ENCODE measurements around the gene HOXD13.
A peak's percentile ranks its signal among the peaks of the same experiment; 100 is the strongest.

The HOXD13 gene

DNA sequence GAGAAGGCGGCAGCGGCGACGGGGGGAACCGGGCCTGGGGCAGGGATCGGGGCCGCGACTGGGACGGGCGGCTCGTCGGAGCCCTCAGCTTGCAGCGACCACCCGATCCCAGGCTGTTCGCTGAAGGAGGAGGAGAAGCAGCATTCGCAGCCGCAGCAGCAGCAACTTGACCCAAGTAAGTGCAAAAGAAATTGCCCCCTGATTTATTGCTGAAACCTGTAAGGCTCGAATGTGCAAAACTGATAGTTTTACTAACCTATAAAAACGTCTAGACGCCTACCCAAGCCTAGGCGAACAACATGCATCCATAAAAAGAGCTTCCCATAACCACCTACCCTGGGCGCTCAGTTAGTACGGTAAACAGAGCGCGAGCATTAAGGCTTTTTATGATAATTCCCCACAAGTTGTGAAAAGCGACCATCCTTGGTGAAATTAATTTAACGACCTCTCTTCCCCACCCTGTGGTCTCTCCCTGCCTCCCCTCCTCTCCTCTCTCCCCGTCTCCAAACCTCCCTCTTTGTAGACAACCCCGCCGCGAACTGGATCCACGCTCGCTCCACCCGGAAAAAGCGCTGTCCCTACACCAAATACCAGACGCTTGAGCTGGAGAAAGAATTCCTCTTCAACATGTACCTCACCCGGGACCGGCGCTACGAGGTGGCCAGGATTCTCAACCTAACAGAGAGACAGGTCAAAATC lies 31.0 kb downstream of the HOXD13 start:
- H3K9me3 Mint-ChIP-seq: peaks cover 3% of the 10 kb centered on the region
- peaks cover 92% of the 10 kb centered on the region for H3K27me3 Mint-ChIP-seq
- no peak overlapping the region for H3K27ac Mint-ChIP-seq
- DNase-seq: no peak
- no peaks in the 10 kb centered on the region for H3K36me3 Mint-ChIP-seq (ENCODE audit: low read depth)
- H3K4me1 Mint-ChIP-seq (ENCODE audit: low read depth): peaks cover 20% of the 10 kb centered on the region
- H3K4me3 Mint-ChIP-seq: peak overlapping the region; percentile 16

DNA sequence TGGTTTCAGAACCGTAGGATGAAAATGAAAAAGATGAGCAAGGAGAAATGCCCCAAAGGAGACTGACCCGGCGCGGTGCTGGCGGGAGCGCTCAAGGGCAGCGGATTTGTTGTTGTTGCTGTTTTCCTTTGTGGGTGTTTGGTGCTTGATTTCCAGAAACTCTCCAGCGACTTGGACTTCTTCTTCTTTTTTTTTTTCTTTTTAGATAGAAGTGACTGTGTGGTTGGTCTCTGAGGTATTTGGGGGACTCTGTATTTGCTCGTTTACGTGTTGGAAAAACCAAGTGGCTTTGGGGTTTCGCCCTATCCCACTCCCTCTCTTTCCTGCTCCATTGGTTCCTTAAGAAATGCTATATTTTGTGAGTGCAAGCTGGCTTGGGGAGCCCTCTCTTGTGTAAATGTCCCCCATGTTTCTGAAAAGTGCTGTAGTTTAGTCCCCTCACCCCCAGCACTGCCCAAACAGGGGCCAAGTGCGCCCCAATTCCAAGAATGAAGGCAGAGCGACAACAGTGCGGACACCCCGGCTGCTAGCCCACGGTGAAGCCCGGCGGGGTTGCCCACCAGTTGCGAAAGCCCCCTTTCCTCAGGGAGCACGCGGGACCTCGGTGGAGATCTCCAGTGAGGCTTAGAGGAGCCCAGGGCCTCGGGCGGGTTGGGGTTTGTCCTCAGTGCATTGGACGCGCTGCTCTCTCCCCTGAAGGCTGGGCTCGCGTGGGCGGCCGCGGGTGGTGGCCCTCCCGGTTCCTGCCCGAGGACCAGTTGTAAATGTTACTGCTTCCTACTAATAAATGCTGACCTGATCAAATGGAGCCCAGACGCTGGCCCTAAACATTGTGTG lies 31.8 kb downstream of the HOXD13 start:
- H3K9me3 Mint-ChIP-seq: no peaks in the 10 kb centered on the region
- no peaks in the 10 kb centered on the region for H3K36me3 Mint-ChIP-seq (ENCODE audit: low read depth)
- peaks cover 22% of the 10 kb centered on the region for H3K4me1 Mint-ChIP-seq (ENCODE audit: low read depth)
- H3K4me3 Mint-ChIP-seq: peak overlapping the region; percentile 16
- DNase-seq: no peak
- H3K27ac Mint-ChIP-seq: peak overlapping the region; percentile 11
- H3K27me3 Mint-ChIP-seq: peaks cover 92% of the 10 kb centered on the region

DNA sequence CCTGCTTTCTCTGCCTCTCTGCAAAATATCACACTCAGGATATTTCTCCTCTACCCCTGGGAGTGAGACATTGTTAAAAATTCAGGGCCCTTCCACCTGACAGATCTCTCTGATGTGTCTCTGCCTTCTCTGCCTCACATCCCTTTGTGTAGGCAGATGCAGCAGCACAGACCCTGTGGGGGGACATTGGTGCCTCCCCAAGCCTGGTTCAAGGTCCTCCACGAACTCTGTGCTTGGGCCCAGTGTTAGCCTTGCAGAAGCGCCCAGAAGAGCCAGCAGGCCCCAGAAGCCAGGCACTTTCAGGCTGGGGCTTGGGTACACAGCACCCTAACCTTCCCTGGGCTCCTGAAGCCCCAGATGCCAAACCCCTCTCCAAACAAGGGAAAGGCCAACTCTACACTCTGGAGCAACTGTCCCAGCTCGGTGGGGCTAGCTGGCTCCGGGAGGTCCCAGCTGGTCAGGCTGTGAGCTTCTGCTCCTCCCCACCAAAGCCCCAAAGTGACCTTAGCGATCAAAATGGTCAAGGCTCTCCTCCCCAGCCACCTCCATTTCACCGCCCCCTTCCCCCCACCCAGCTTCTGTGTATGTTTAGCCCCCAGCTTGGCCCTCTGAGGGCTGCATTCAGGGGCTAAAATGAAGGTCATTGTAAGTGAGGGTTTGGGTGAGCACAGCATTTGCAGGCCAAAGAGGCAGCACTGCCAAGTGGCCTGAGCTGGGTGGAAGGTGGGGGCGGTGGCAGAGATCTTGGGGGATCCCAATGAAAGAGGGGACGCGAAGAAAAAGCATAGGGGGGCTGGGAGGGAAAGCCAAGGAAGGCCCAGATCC lies 32.6 kb downstream of the HOXD13 start:
- Mint-ChIP-seq H3K4me1 (ENCODE audit: low read depth) (peaks cover 22% of the 10 kb centered on the region), H3K36me3 (ENCODE audit: low read depth) (no peaks in the 10 kb centered on the region), H3K4me3 (no peak overlapping the region), H3K27me3 (peaks cover 87% of the 10 kb centered on the region), H3K27ac (peak overlapping the region; percentile 11), H3K9me3 (no peaks in the 10 kb centered on the region)
- no peak for DNase-seq

DNA sequence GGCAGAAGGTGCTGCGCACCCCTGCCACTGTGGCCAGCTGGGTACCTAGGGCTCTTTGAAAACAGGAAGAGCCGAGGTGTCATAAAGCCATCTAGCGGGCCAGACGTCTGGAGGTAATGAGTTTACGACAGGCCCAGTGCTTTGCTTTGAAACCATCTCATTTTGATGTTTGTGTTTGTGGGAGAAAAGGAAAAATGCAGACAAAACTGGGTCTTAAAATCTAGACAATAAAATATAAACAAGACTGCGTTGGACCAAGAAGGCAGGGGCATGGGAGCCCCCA lies 33.2 kb downstream of the HOXD13 start:
- Mint-ChIP-seq H3K9me3 (no peaks in the 10 kb centered on the region), H3K27ac (no peak overlapping the region), H3K27me3 (peaks cover 84% of the 10 kb centered on the region), H3K36me3 (ENCODE audit: low read depth) (no peaks in the 10 kb centered on the region), H3K4me1 (ENCODE audit: low read depth) (peaks cover 24% of the 10 kb centered on the region), H3K4me3 (no peak overlapping the region)
- no peak for DNase-seq

DNA sequence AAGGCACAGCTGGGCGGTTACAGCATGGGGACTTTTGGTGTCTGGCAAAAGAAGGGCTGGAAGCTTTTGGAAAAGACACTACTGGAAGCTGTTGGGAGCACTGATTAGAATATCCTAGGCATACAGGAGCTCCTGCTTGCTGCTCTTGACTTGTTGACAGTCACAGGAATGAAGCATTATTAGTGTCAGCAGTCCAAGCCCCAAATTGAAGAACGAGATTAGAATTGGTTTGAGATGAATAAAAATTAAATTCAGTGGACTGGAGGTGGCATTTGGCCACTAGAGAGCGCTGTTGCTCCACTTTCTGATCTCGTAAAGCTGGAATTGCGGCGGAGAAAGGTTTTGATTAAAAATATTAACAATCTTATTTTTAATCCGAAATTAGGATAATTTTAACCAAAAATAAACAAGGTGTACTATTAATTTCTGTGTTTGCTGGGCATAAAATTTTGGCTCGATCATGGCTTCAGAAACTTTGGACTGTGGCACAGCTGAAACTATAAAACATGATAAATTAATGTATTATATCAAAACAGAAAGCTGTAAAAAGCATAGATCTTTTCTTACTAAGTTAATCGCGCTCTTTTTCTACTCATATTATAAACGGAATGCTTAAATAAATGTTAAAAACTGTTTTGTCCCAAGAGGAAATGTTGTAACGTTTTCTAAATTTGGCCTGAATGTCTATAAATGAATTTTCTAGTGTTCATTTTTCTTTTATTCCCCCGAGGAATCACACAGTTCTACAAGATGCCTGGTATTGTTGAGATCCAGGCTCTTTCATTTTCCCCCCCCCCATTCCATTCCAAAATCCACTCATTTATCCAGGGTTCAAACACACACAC lies 34.6 kb downstream of the HOXD13 start:
- Mint-ChIP-seq H3K4me1 (ENCODE audit: low read depth) (peaks cover 34% of the 10 kb centered on the region), H3K36me3 (ENCODE audit: low read depth) (no peaks in the 10 kb centered on the region), H3K4me3 (no peak overlapping the region), H3K9me3 (no peaks in the 10 kb centered on the region), H3K27me3 (peaks cover 83% of the 10 kb centered on the region), H3K27ac (no peak overlapping the region)
- DNase-seq: peak; percentile 70

DNA sequence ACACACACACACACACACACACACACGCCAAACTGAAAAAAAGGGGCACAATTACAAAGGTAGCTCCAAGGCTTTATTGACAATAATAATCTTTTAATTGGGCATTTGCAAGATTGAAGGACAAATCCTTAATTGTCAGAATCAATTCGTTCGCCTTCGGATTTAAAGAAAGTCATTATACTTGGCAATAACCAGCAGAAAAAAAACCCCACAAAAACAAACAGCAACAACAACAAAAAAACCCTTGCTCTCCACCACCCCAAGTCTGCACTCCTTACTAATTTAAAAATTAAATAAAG lies 35.2 kb downstream of the HOXD13 start:
- Mint-ChIP-seq H3K36me3 (ENCODE audit: low read depth) (no peaks in the 10 kb centered on the region), H3K27ac (no peak overlapping the region), H3K27me3 (peaks cover 84% of the 10 kb centered on the region), H3K4me3 (peak overlapping the region; percentile 28), H3K4me1 (ENCODE audit: low read depth) (peaks cover 35% of the 10 kb centered on the region), H3K9me3 (no peaks in the 10 kb centered on the region)
- no peak for DNase-seq

DNA sequence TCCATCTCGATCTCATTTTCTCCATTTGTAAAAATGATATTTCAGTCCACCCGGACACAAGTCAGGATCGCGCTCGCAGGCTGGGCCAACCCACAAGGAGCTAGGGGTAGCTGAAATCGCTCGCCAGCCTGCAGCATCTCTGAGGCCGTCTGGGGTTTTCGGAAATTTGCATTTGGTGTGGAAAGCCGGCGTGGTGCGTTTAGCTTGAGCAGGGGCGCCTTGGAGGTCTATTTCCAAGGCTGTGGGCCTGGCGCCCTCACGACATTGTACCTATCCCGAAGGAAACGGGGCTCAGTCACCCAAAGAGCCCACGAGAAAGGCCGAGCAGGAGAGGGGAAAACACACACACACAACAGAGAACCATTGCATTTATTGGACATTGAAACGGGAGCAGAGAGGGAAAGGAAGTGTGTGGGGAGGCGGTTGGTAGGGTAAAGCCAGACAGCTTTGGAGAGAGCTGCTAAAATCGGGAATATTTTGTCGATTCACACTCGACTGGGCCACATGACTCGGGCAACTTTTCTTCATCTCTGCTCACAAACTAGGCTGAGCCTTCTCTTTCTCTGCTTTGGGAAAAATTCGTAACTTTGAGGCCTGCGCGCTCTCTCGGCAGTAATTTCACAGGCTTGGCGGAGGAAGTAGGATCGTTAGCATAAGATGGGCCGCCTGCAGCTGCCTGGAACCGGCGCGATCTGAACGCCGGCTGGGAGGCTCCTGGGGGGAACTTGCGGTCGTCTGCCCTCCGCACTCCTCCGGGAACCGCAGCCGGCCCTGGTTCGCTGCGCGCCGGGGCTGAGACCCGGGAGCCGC lies 35.9 kb downstream of the HOXD13 start:
- DNase-seq: peak; percentile 33
- peak overlapping the region; percentile 35 for H3K27ac Mint-ChIP-seq

DNA sequence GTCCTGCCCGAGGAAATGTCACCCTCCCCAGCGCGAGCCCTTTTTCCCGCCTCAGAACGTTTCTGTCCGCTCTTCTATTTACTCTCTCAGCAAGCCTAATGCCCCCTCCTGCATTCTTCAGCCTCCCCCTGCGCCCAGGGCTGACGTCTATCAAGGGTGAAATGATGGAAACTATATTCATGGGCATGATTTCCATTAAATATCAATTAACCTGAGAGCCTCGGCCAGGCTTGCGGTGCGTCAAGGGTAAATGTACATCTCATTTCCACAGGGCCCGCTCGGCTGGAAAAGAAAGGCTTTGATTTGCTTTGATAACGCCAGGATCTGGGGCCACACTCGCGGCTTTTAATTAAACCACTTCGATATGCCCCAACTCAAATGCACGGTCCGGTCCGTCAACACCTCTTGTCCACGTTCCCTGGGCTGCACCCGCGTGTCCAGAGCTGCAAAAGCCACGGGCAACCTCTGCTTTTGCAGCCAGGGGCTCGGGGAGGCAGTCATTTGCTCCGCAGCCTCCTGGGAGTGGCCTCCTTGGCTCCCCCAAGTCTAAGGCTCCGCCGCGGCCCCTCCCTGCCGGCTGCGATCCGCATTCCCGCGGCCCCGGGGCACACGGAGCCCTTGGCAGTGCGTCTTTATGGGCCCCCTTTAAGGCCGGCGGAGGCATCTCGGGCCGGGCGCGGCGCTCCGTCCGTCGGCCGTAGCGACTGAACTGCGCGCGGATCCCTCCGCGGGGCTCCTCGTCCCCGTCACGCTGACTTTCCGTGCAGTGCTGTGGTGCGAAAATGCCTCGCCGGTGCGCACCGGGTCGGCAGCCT lies 36.7 kb downstream of the HOXD13 start, which contains the start of gene HOXD8:
Gene HOXD8 (plus strand): TSS at position 724 of the 815 bp plus-strand sequence. CDS start 662 bp downstream, outside the sequence.
- peak within 1 kb of the TSS; percentile 62 for H3K4me3 Mint-ChIP-seq
- no peaks in the 10 kb centered on the region for H3K9me3 Mint-ChIP-seq
- no peaks in the 10 kb centered on the region for H3K36me3 Mint-ChIP-seq (ENCODE audit: low read depth)
- H3K4me1 Mint-ChIP-seq (ENCODE audit: low read depth): peaks cover 28% of the 10 kb centered on the region
- peak; percentile 54 for DNase-seq
- H3K27me3 Mint-ChIP-seq: peaks cover 88% of the 10 kb centered on the region
- H3K27ac Mint-ChIP-seq: peak within 1 kb of the TSS; percentile 2

More for the DNA sequence above, 35.9 kb downstream of the HOXD13 start:
- Mint-ChIP-seq H3K4me1 (ENCODE audit: low read depth) (peaks cover 35% of the 10 kb centered on the region), H3K9me3 (no peaks in the 10 kb centered on the region), H3K4me3 (peak overlapping the region; percentile 28), H3K27me3 (peaks cover 88% of the 10 kb centered on the region), H3K36me3 (ENCODE audit: low read depth) (no peaks in the 10 kb centered on the region)

DNA sequence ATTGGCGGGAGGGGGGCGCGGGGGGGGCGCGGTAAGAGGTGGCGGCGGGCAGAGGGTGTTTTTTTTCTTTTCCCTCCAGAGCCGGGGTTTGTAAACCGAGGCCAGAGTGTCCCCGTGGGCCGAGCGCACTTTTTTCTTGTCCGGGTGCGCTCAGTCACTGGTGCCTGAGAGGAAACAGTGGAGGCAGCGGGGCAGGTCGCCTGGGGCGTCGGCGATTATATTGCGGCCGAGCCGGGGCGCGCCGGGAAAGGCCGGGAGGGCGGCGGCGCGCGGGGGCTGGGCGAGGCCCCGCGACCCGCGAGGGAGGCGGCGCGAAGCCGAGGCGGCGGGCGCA lies 37.3 kb downstream of the HOXD13 start:
- Mint-ChIP-seq H3K4me3 (no peak overlapping the region), H3K4me1 (ENCODE audit: low read depth) (peaks cover 28% of the 10 kb centered on the region), H3K36me3 (ENCODE audit: low read depth) (no peaks in the 10 kb centered on the region), H3K27ac (no peak overlapping the region), H3K9me3 (no peaks in the 10 kb centered on the region), H3K27me3 (peaks cover 88% of the 10 kb centered on the region)
- DNase-seq: no peak

DNA sequence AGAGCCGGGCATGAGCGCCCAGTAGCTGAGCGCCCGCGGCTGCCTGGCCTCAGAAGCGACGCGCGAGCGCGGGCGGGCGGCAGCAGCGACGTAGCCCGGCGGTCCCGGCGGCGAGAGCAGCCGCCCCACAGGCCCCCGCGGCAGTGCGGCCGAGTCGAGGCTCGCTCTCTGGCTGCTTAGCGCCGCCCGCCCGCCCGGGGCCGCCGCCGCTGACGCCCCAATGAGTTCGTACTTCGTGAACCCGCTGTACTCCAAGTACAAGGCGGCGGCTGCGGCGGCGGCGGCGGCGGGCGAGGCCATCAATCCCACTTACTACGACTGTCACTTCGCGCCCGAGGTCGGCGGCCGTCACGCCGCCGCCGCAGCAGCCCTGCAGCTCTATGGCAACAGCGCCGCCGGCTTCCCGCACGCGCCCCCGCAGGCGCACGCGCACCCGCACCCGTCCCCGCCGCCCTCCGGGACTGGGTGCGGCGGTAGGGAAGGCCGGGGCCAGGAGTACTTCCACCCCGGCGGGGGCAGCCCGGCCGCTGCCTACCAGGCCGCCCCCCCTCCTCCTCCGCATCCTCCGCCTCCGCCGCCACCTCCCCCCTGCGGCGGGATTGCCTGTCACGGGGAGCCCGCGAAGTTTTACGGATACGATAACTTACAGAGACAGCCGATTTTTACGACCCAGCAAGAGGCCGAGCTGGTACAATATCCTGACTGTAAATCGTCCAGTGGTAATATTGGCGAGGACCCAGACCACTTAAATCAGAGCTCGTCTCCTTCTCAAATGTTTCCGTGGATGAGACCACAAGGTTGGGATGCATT lies 37.8 kb downstream of the HOXD13 start:
- peak overlapping the region; percentile 60 for H3K27ac Mint-ChIP-seq
- peak overlapping the region; percentile 62 for H3K4me3 Mint-ChIP-seq
- no peaks in the 10 kb centered on the region for H3K36me3 Mint-ChIP-seq (ENCODE audit: low read depth)
- H3K4me1 Mint-ChIP-seq (ENCODE audit: low read depth): peaks cover 28% of the 10 kb centered on the region
- H3K27me3 Mint-ChIP-seq: peaks cover 88% of the 10 kb centered on the region
- H3K9me3 Mint-ChIP-seq: no peaks in the 10 kb centered on the region
- DNase-seq: peak; percentile 52

DNA sequence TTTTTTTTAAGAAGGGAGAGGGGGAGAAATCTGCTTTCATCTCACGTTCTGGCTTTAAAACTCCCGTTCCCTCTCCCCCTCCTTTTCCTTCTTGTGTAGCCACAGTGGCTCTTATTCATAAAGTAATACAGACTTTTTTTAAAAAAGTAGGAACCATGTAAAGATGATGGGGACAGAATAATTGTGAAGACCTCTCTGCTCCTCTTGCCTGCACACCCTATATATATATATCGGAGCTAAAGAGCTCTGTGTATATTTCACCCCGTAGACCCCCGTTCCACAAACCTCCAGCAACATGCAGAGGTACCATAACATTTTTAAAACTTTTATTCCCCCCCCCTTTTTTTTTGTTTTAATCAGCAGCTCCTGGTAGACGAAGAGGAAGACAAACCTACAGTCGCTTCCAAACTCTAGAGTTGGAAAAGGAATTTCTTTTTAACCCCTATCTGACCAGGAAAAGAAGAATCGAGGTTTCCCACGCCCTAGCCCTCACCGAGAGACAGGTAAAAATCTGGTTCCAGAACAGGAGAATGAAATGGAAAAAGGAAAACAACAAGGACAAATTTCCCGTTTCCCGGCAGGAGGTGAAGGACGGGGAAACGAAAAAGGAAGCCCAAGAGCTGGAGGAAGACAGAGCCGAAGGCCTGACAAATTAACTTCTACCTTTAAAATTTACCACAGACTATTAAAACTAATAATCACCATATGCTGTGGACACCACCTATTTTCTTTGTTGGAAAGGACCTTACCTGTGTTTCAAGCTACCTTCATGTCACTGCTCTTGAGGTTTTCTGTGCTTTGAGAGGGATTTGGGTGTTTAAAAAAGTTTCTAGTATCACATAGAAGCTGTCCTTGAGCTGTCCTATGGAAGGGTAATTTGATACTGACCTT lies 38.7 kb downstream of the HOXD13 start:
- peak overlapping the region; percentile 62 for H3K4me3 Mint-ChIP-seq
- H3K27me3 Mint-ChIP-seq: peaks cover 88% of the 10 kb centered on the region
- peaks cover 35% of the 10 kb centered on the region for H3K4me1 Mint-ChIP-seq (ENCODE audit: low read depth)
- H3K36me3 Mint-ChIP-seq (ENCODE audit: low read depth): no peaks in the 10 kb centered on the region
- DNase-seq: no peak
- H3K27ac Mint-ChIP-seq: peak overlapping the region; percentile 60
- H3K9me3 Mint-ChIP-seq: no peaks in the 10 kb centered on the region

DNA sequence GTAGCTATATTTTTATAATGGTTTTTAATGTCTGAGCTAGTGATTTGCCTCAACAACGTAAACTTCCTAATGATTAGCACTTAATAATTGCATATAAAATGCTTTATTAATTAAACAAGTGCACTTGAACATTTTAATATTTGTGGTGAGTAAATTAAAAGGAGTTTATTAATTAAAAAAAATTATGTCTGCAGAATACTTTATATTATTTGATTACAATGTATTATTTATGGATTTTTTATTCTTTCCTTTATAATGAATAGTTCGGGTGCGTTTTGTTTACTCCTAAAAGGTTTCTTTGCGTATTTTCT lies 39.3 kb downstream of the HOXD13 start:
- peaks cover 87% of the 10 kb centered on the region for H3K27me3 Mint-ChIP-seq
- peak overlapping the region; percentile 53 for H3K4me3 Mint-ChIP-seq
- no peaks in the 10 kb centered on the region for H3K9me3 Mint-ChIP-seq
- no peaks in the 10 kb centered on the region for H3K36me3 Mint-ChIP-seq (ENCODE audit: low read depth)
- peaks cover 37% of the 10 kb centered on the region for H3K4me1 Mint-ChIP-seq (ENCODE audit: low read depth)
- no peak overlapping the region for H3K27ac Mint-ChIP-seq
- no peak for DNase-seq
